ENCODE data around the gene MRPL1. TPM values are rescaled to one million over a fixed set of nuclear protein-coding genes. Genes with fewer than 3 reads are reported as not detected.
A peak's percentile ranks its signal among the peaks of the same experiment; 100 is the strongest.
"Not testable (repeated sequence)": the region's sequence is repeated elsewhere in the genome, so short reads cannot be mapped to it uniquely, and the experiment has no call there.

Gene MRPL1
- total RNA-seq, 2 experiments from 2014 or later = 45.6 to 47.2 TPM

GRCh38 chr4:77952457-77952856, 89.8 kb downstream of the MRPL1 start:
- POLR2A ChIA-PET = no interaction called here
- Mint-ChIP-seq H3K4me1 (ENCODE audit: low read depth) (no peaks in the 10 kb centered on the region), H3K27me3 (ENCODE audit: low read depth) (no peaks in the 10 kb centered on the region), H3K27ac (no peak overlapping the region), H3K4me3 (no peak overlapping the region), H3K9me3 (ENCODE audit: insufficient read depth) (no peaks in the 10 kb centered on the region), H3K36me3 (ENCODE audit: low read depth) (peaks cover 26% of the 10 kb centered on the region)
- CTCF ChIA-PET = no interaction called here
- DNase-seq (no peak), ATAC-seq (no peak)

GRCh38 chr4:77954690-77955089, 92.1 kb downstream of the MRPL1 start:
- no peak overlapping the region for H3K4me3 Mint-ChIP-seq
- H3K4me1 Mint-ChIP-seq (ENCODE audit: low read depth) = no peaks in the 10 kb centered on the region
- H3K27me3 Mint-ChIP-seq (ENCODE audit: low read depth) = no peaks in the 10 kb centered on the region
- DNase-seq (no peak), ATAC-seq (no peak)
- peaks cover 26% of the 10 kb centered on the region for H3K36me3 Mint-ChIP-seq (ENCODE audit: low read depth)
- CTCF ChIA-PET = no interaction called here
- POLR2A ChIA-PET = no interaction called here
- H3K27ac Mint-ChIP-seq = no peak overlapping the region
- no peaks in the 10 kb centered on the region for H3K9me3 Mint-ChIP-seq (ENCODE audit: insufficient read depth)

GRCh38 chr4:77956917-77957316, 94.3 kb downstream of the MRPL1 start:
- no peak overlapping the region for H3K27ac Mint-ChIP-seq

GRCh38 chr4:77958897-77959296, 96.3 kb downstream of the MRPL1 start:
- no peak for ATAC-seq
- no peaks in the 10 kb centered on the region for H3K27me3 Mint-ChIP-seq (ENCODE audit: low read depth)
- no peak overlapping the region for H3K27ac Mint-ChIP-seq

More at GRCh38 chr4:77956917-77957316, 94.3 kb downstream of the MRPL1 start:
- Mint-ChIP-seq H3K9me3 (ENCODE audit: insufficient read depth) (no peaks in the 10 kb centered on the region), H3K36me3 (ENCODE audit: low read depth) (peaks cover 16% of the 10 kb centered on the region), H3K4me3 (no peak overlapping the region), H3K27me3 (ENCODE audit: low read depth) (no peaks in the 10 kb centered on the region), H3K4me1 (ENCODE audit: low read depth) (no peaks in the 10 kb centered on the region)
- no peak for DNase-seq
- CTCF ChIA-PET = no interaction called here
- POLR2A ChIA-PET = no interaction called here
- ATAC-seq = no peak

GRCh38 chr4:77959566-77960338, 97.1 kb downstream of the MRPL1 start:
- Mint-ChIP-seq H3K36me3 (ENCODE audit: low read depth) (peaks cover 1% of the 10 kb centered on the region), H3K4me3 (no peak overlapping the region), H3K27ac (no peak overlapping the region), H3K4me1 (ENCODE audit: low read depth) (peaks cover 8% of the 10 kb centered on the region), H3K9me3 (ENCODE audit: insufficient read depth) (no peaks in the 10 kb centered on the region), H3K27me3 (ENCODE audit: low read depth) (no peaks in the 10 kb centered on the region)
- POLR2A ChIA-PET = no interaction called here
- CTCF ChIA-PET = interaction anchor here (0.7 to 1.2 kb wide), 3 partner anchors 48 to 556 kb away, joined by 3 to 4 read pairs (median 4); no protein-coding TSS in a partner anchor
- ATAC-seq (no peak), DNase-seq (peak; percentile 26)

More at GRCh38 chr4:77958897-77959296, 96.3 kb downstream of the MRPL1 start:
- CTCF ChIA-PET = interaction anchor here (0.6 kb wide), 1 partner anchor 652 kb away, joined by 3 read pairs; no protein-coding TSS in a partner anchor
- Mint-ChIP-seq H3K4me3 (no peak overlapping the region), H3K4me1 (ENCODE audit: low read depth) (peaks cover 8% of the 10 kb centered on the region), H3K36me3 (ENCODE audit: low read depth) (peaks cover 3% of the 10 kb centered on the region), H3K9me3 (ENCODE audit: insufficient read depth) (no peaks in the 10 kb centered on the region)
- POLR2A ChIA-PET = no interaction called here
- DNase-seq = no peak

- Mint-ChIP-seq H3K27ac (no peak overlapping the region), H3K4me1 (ENCODE audit: low read depth) (peaks cover 8% of the 10 kb centered on the region), H3K36me3 (ENCODE audit: low read depth) (no peaks in the 10 kb centered on the region), H3K4me3 (no peak overlapping the region), H3K27me3 (ENCODE audit: low read depth) (no peaks in the 10 kb centered on the region), H3K9me3 (ENCODE audit: insufficient read depth) (no peaks in the 10 kb centered on the region)
- no peak for DNase-seq
- ChIA-PET CTCF (interaction anchor here (0.7 to 1.2 kb wide), 3 partner anchors 49 to 556 kb away, joined by 3 to 4 read pairs (median 4); no protein-coding TSS in a partner anchor), POLR2A (no interaction called here)
- ATAC-seq = no peak
These were observed 97.7 kb downstream of the MRPL1 start for GRCh38 chr4:77960367-77960766.

GRCh38 chr4:77963004-77963403, 100.4 kb downstream of the MRPL1 start:
- POLR2A ChIA-PET = no interaction called here
- Mint-ChIP-seq H3K27ac (no peak overlapping the region), H3K9me3 (ENCODE audit: insufficient read depth) (no peaks in the 10 kb centered on the region), H3K36me3 (ENCODE audit: low read depth) (no peaks in the 10 kb centered on the region), H3K27me3 (ENCODE audit: low read depth) (peaks cover 2% of the 10 kb centered on the region), H3K4me1 (ENCODE audit: low read depth) (peaks cover 8% of the 10 kb centered on the region), H3K4me3 (no peak overlapping the region)
- CTCF ChIA-PET = no interaction called here
- peak; percentile 39 for ATAC-seq
- DNase-seq = no peak

- ATAC-seq; H3K27ac Mint-ChIP-seq; H3K4me1 Mint-ChIP-seq (ENCODE audit: low read depth); POLR2A ChIA-PET; H3K36me3 Mint-ChIP-seq (ENCODE audit: low read depth); CTCF ChIA-PET; H3K9me3 Mint-ChIP-seq (ENCODE audit: insufficient read depth); DNase-seq; H3K4me3 Mint-ChIP-seq: not testable (repeated sequence)
- H3K27me3 Mint-ChIP-seq (ENCODE audit: low read depth) = peaks cover 28% of the 10 kb centered on the region
These were observed 111.0 kb downstream of the MRPL1 start for GRCh38 chr4:77973657-77974056.

GRCh38 chr4:77982900-77983540, 120.4 kb downstream of the MRPL1 start:
- H3K4me1 Mint-ChIP-seq (ENCODE audit: low read depth); H3K27ac Mint-ChIP-seq; DNase-seq; H3K4me3 Mint-ChIP-seq; POLR2A ChIA-PET; CTCF ChIA-PET; H3K36me3 Mint-ChIP-seq (ENCODE audit: low read depth); ATAC-seq; H3K9me3 Mint-ChIP-seq (ENCODE audit: insufficient read depth): not testable (repeated sequence)
- peaks cover 30% of the 10 kb centered on the region for H3K27me3 Mint-ChIP-seq (ENCODE audit: low read depth)

- H3K36me3 Mint-ChIP-seq (ENCODE audit: low read depth); H3K9me3 Mint-ChIP-seq (ENCODE audit: insufficient read depth); POLR2A ChIA-PET; H3K27ac Mint-ChIP-seq; ATAC-seq; CTCF ChIA-PET; DNase-seq; H3K4me1 Mint-ChIP-seq (ENCODE audit: low read depth); H3K4me3 Mint-ChIP-seq: not testable (repeated sequence)
- peaks cover 26% of the 10 kb centered on the region for H3K27me3 Mint-ChIP-seq (ENCODE audit: low read depth)
These were observed 121.1 kb downstream of the MRPL1 start for GRCh38 chr4:77983612-77984311.

- POLR2A ChIA-PET = no interaction called here
- CTCF ChIA-PET = interaction anchor here (1.2 kb wide), 1 partner anchor 69 kb away, joined by 3 read pairs; no protein-coding TSS in a partner anchor
- Mint-ChIP-seq H3K36me3 (ENCODE audit: low read depth) (no peaks in the 10 kb centered on the region), H3K27me3 (ENCODE audit: low read depth) (peaks cover 26% of the 10 kb centered on the region), H3K9me3 (ENCODE audit: insufficient read depth) (no peaks in the 10 kb centered on the region), H3K4me3 (no peak overlapping the region), H3K4me1 (ENCODE audit: low read depth) (no peaks in the 10 kb centered on the region), H3K27ac (no peak overlapping the region)
- ATAC-seq (no peak), DNase-seq (no peak)
These were observed 127.3 kb downstream of the MRPL1 start for GRCh38 chr4:77989968-77990367.

- CTCF ChIA-PET = interaction anchor here (1.2 kb wide), 1 partner anchor 68 kb away, joined by 3 read pairs; no protein-coding TSS in a partner anchor
- Mint-ChIP-seq H3K9me3 (ENCODE audit: insufficient read depth) (no peaks in the 10 kb centered on the region), H3K27me3 (ENCODE audit: low read depth) (peaks cover 26% of the 10 kb centered on the region), H3K4me3 (no peak overlapping the region), H3K36me3 (ENCODE audit: low read depth) (no peaks in the 10 kb centered on the region), H3K4me1 (ENCODE audit: low read depth) (no peaks in the 10 kb centered on the region), H3K27ac (no peak overlapping the region)
- ATAC-seq (no peak), DNase-seq (no peak)
- POLR2A ChIA-PET = no interaction called here
These were observed 127.8 kb downstream of the MRPL1 start for GRCh38 chr4:77990456-77990855.
